ENCODE results near the gene PLAC9.

PLAC9 gene

GRCh38 chr10:80161321-80162083 is 29.0 kb downstream of the PLAC9 start:
- DNase-seq, result no peak

GRCh38 chr10:80163741-80164341 is 31.3 kb downstream of the PLAC9 start:
- no peak for DNase-seq

GRCh38 chr10:80164596-80164995 is 32.1 kb downstream of the PLAC9 start:
- DNase-seq, result no peak

- DNase-seq, result no peak
Measured at GRCh38 chr10:80165173-80165572, 32.6 kb downstream of the PLAC9 start.

- DNase-seq, result no peak
Measured at GRCh38 chr10:80166581-80167470, 34.3 kb downstream of the PLAC9 start.

GRCh38 chr10:80167471-80168161 is 35.1 kb downstream of the PLAC9 start:
- no peak for DNase-seq

- no peak for DNase-seq
Measured at GRCh38 chr10:80168162-80168511, 35.6 kb downstream of the PLAC9 start.

- DNase-seq, result no peak
Measured at GRCh38 chr10:80168679-80169380, 36.3 kb downstream of the PLAC9 start.

- no peak for DNase-seq
Measured at GRCh38 chr10:80170026-80170425, 37.5 kb downstream of the PLAC9 start.

GRCh38 chr10:80170641-80171040 is 38.1 kb downstream of the PLAC9 start:
- DNase-seq, result no peak

- no peak for DNase-seq
Measured at GRCh38 chr10:80171248-80171660, 38.7 kb downstream of the PLAC9 start.

GRCh38 chr10:80172896-80173295 is 40.4 kb downstream of the PLAC9 start:
- no peak for DNase-seq

- no peak for DNase-seq
Measured at GRCh38 chr10:80173466-80173865, 40.9 kb downstream of the PLAC9 start.

- DNase-seq, result no peak
Measured at GRCh38 chr10:80174641-80175395, 42.3 kb downstream of the PLAC9 start.

- DNase-seq, result no peak
Measured at GRCh38 chr10:80176526-80176925, 44.0 kb downstream of the PLAC9 start.

GRCh38 chr10:80177781-80178636 is 45.5 kb downstream of the PLAC9 start:
- DNase-seq, result no peak

GRCh38 chr10:80182986-80183385 is 50.5 kb downstream of the PLAC9 start:
- no peak for DNase-seq

- no peak for DNase-seq
Measured at GRCh38 chr10:80183436-80183835, 50.9 kb downstream of the PLAC9 start.

GRCh38 chr10:80184291-80184690 is 51.8 kb downstream of the PLAC9 start:
- DNase-seq, result no peak

- no peak for DNase-seq
Measured at GRCh38 chr10:80185578-80186299, 53.2 kb downstream of the PLAC9 start.

Measured in activated gamma-delta T cell treated with Interleukin-2 at 50 U/mL for 16 hours (primary cell).